Hepatocyte (in vitro differentiated cells): ENCODE data around the gene CXCL11. TPM values are rescaled to one million over a fixed set of nuclear protein-coding genes. Genes with fewer than 3 reads are reported as not detected.

Source experiments
- DNase-seq: peaks from one replicate; pipeline ENCODE4 v3.0.0-alpha.2; 2016; ENCODE audit warnings: low spot score
- H2AFZ ChIP-seq: fragments of 200-600 bp; sonication (generic); 2 replicates; pipeline ENCODE4 v1.6.0; 2016; ENCODE audit warnings: antibody characterized with exemption, mild to moderate bottlenecking
- H3K27ac ChIP-seq: fragments of 200-600 bp; sonication (generic); 2 replicates; pipeline ENCODE4 v1.5.1; 2016; ENCODE audit warnings: mild to moderate bottlenecking
- H3K27me3 ChIP-seq: fragments of 200-600 bp; sonication (generic); 2 replicates; pipeline ENCODE4 v1.6.1; 2016
- H3K36me3 ChIP-seq: fragments of 200-600 bp; sonication (generic); replicated peaks from 2 replicates; pipeline ENCODE4 v1.5.1; 2016; ENCODE audit warnings: low read depth; ENCODE audit not compliant: insufficient read depth
- H3K4me1 ChIP-seq: fragments of 200-600 bp; sonication (generic); 2 replicates; pipeline ENCODE4 v1.5.1; 2016; ENCODE audit warnings: mild to moderate bottlenecking, moderate library complexity; ENCODE audit not compliant: insufficient read depth
- H3K4me2 ChIP-seq: fragments of 200-600 bp; sonication (generic); 2 replicates; pipeline ENCODE4 v1.6.0; 2016
- H3K4me3 ChIP-seq: fragments of 200-600 bp; sonication (generic); 2 replicates; pipeline ENCODE4 v1.5.1; 2016; ENCODE audit warnings: mild to moderate bottlenecking
- H3K79me2 ChIP-seq: fragments of 200-600 bp; sonication (generic); 2 replicates; pipeline ENCODE4 v1.6.0; 2017; ENCODE audit warnings: mild to moderate bottlenecking
- H3K9me2 ChIP-seq: fragments of 200-600 bp; sonication (generic); replicated peaks from 2 replicates; pipeline ENCODE4 v1.6.0; 2017; ENCODE audit warnings: mild to moderate bottlenecking; ENCODE audit not compliant: insufficient read depth
- H3K9me3 ChIP-seq: fragments of 200-600 bp; sonication (generic); 2 replicates; pipeline ENCODE4 v1.5.1; 2016; ENCODE audit warnings: low read depth, mild to moderate bottlenecking
- H4K20me1 ChIP-seq: fragments of 200-600 bp; sonication (generic); 2 replicates; pipeline ENCODE4 v1.6.0; 2016; ENCODE audit warnings: mild to moderate bottlenecking; ENCODE audit not compliant: insufficient read depth, poor library complexity, severe bottlenecking
- EZH2 ChIP-seq: fragments of 200-600 bp; sonication (generic); IDR thresholded peaks from 2 replicates; pipeline ENCODE4 v1.6.1; 2016; ENCODE audit warnings: antibody characterized with exemption, mild to moderate bottlenecking, borderline replicate concordance
- EZH2phosphoT487 ChIP-seq: fragments of 200-600 bp; sonication (generic); IDR thresholded peaks from one replicate; pipeline ENCODE4 v1.6.1; 2018; ENCODE audit warnings: antibody characterized with exemption, mild to moderate bottlenecking, low read depth, moderate library complexity; ENCODE audit not compliant: unreplicated experiment, severe bottlenecking
- WGBS: methylation state at CpG from one replicate; pipeline ENCODE4 v1.1.6; 2016; ENCODE audit warnings: low lambda C conversion rate; ENCODE audit errors: missing lambda C conversion rate; 5-methylcytosine and 5-hydroxymethylcytosine counted together
- polyA plus RNA-seq: library from polyadenylated mRNA; unstranded; fragments of >200 nt; fragmentation: Nextera tagmentation; extraction: Ambion mirVana; gene quantifications from 2 replicates; pipeline ENCODE4 v1.2.1, GENCODE V29; 2016
- total RNA-seq: library from RNA; depleted of rRNA; stranded (reverse); fragments of >200 nt; gene quantifications from 2 replicates; pipeline ENCODE4 v1.2.3, GENCODE V29; 2014
- TF ChIP-seq, protein P1 (sequence below): fragments of 200-600 bp; sonication (generic); IDR thresholded peaks from 2 replicates; pipeline ENCODE4 v1.5.1; 2016; ENCODE audit warnings: antibody characterized with exemption, mild to moderate bottlenecking; ENCODE audit not compliant: poor library complexity

The CXCL11 gene
- total and polyA plus RNA-seq, 2 experiments from 2014 or later, result not detected

DNA sequence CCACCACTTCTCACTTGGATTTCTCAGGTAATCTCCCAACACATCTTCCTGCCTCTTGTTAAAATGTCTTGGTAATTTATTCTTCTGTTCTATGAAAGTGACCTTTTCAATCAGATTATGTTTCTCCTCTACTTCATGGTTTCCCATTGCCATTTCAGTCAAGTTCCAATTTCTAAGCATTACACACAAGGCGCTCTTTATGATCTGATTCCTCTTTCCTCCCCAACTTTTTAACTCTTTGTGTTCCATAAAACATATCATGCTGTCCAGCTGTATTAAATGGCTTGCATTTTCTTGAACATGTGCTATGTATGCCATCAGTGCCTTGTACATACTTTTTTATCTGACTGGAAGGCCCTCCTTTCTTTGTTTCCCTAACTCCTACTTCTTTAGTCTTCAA is 25.6 kb upstream of the CXCL11 start:
- no peak overlapping the region for H3K4me2 ChIP-seq
- H3K27ac ChIP-seq, result no peak overlapping the region
- no peak for TF ChIP-seq EZH2phosphoT487
- TF ChIP-seq EZH2, result no peak
- TF ChIP-seq, protein P1, sequence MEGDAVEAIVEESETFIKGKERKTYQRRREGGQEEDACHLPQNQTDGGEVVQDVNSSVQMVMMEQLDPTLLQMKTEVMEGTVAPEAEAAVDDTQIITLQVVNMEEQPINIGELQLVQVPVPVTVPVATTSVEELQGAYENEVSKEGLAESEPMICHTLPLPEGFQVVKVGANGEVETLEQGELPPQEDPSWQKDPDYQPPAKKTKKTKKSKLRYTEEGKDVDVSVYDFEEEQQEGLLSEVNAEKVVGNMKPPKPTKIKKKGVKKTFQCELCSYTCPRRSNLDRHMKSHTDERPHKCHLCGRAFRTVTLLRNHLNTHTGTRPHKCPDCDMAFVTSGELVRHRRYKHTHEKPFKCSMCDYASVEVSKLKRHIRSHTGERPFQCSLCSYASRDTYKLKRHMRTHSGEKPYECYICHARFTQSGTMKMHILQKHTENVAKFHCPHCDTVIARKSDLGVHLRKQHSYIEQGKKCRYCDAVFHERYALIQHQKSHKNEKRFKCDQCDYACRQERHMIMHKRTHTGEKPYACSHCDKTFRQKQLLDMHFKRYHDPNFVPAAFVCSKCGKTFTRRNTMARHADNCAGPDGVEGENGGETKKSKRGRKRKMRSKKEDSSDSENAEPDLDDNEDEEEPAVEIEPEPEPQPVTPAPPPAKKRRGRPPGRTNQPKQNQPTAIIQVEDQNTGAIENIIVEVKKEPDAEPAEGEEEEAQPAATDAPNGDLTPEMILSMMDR, result no peak
- H3K79me2 ChIP-seq, result no peaks in the 10 kb centered on the region
- no peak overlapping the region for H3K4me3 ChIP-seq
- no peaks in the 10 kb centered on the region for H3K27me3 ChIP-seq
- no peaks in the 10 kb centered on the region for H3K9me2 ChIP-seq
- 59% methylated on average over 1 of the region's 1 CpG for WGBS
- no peak overlapping the region for H2AFZ ChIP-seq
- no peaks in the 10 kb centered on the region for H4K20me1 ChIP-seq
- H3K9me3 ChIP-seq, result no peaks in the 10 kb centered on the region
- no peak for DNase-seq
- H3K4me1 ChIP-seq, result no peaks in the 10 kb centered on the region
- H3K36me3 ChIP-seq, result no peaks in the 10 kb centered on the region

DNA sequence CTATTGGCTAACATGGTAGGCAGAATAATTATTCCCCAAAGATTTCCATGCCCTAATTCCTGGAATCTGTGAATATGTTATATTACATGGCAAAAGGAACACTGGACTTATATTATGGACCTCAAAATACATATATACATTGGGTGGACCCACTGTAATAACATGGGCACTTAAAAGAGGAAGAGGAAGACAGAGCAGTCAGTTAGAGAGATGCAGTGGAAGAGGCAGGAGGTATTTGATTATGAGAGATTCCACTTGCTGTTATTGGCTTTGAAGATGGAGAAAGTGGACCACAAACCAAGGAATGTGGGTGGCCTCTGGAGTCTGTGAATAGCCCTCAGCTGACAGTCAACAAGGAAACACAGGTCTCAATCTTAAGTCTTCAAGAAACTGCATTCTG is 24.6 kb upstream of the CXCL11 start:
- DNase-seq, result no peak
- no peak overlapping the region for H3K4me2 ChIP-seq
- no peaks in the 10 kb centered on the region for H4K20me1 ChIP-seq
- no peaks in the 10 kb centered on the region for H3K9me2 ChIP-seq
- no peak overlapping the region for H3K4me3 ChIP-seq
- H3K27me3 ChIP-seq, result no peaks in the 10 kb centered on the region
- no peaks in the 10 kb centered on the region for H3K79me2 ChIP-seq
- no peak overlapping the region for H3K27ac ChIP-seq
- no peak for TF ChIP-seq EZH2phosphoT487
- TF ChIP-seq EZH2, result no peak
- TF ChIP-seq, protein P1, result no peak
- no peaks in the 10 kb centered on the region for H3K4me1 ChIP-seq
- H3K36me3 ChIP-seq, result no peaks in the 10 kb centered on the region
- no peaks in the 10 kb centered on the region for H3K9me3 ChIP-seq
- H2AFZ ChIP-seq, result no peak overlapping the region

DNA sequence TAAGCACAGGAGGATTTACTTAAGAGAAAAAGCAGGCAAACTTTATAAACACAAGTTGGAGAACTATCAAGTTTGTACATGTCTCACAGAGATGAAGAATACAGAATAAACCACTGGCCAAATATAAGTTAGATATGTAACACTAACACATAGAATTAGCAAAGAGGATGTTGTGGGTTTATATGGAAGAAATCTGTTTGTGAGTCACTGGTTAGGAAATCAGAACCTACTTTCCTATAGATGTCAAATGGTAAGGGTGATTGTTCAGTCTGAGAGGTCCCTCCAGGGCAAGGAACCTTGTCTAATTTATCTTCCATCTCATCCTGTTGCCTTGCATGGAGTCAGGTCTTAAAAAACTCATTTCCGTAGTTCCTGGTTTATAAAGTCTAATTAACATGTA is 23.9 kb upstream of the CXCL11 start:
- 41% methylated on average over 1 of the region's 1 CpG for WGBS

More for the DNA sequence above, 23.9 kb upstream of the CXCL11 start:
- H3K4me2 ChIP-seq, result no peak overlapping the region
- H3K27me3 ChIP-seq, result no peaks in the 10 kb centered on the region
- no peaks in the 10 kb centered on the region for H4K20me1 ChIP-seq
- H3K4me1 ChIP-seq, result no peaks in the 10 kb centered on the region
- H3K36me3 ChIP-seq, result no peaks in the 10 kb centered on the region
- H3K79me2 ChIP-seq, result no peaks in the 10 kb centered on the region
- H3K9me3 ChIP-seq, result no peaks in the 10 kb centered on the region
- no peak overlapping the region for H2AFZ ChIP-seq
- TF ChIP-seq EZH2 (no peak), EZH2phosphoT487 (no peak)
- TF ChIP-seq, protein P1, result no peak
- H3K4me3 ChIP-seq, result no peak overlapping the region
- H3K27ac ChIP-seq, result no peak overlapping the region
- no peak for DNase-seq
- H3K9me2 ChIP-seq, result no peaks in the 10 kb centered on the region
